Adrenal gland (tissue), 12 donors: ENCODE measurements around the gene SBK1. TPM values are rescaled to one million over a fixed set of nuclear protein-coding genes. Genes with fewer than 3 reads are reported as not detected.

Experiments used
- DNase-seq, 7 donors: peaks; one replicate each; pipeline ENCODE4 v3.0.0-alpha.2; 2019 to 2020
- H3K27ac ChIP-seq, 5 donors: fragments of 200-600 bp; sonication (generic) in 4 of 5; 1 replicate in 3 of 5; 2 replicates in 2 of 5; pipeline versions ENCODE4 v1.5.1 to v1.8.0; 2016 to 2020; ENCODE audit warnings: mild to moderate bottlenecking in 1 of 5
- H3K27me3 ChIP-seq: fragments of 200-600 bp; 2 replicates; pipeline ENCODE4 v1.8.0; 2021
- H3K36me3 ChIP-seq, 2 donors: fragments of 200-600 bp; replicated peaks in 1 of 2; 1 replicate in 1 of 2; 2 replicates in 1 of 2; pipeline versions ENCODE4 v1.5.1 to v1.8.0; 2018 to 2022
- H3K4me1 ChIP-seq, 2 donors: fragments of 200-600 bp; replicated peaks in 1 of 2; 1 replicate in 1 of 2; 2 replicates in 1 of 2; pipeline versions ENCODE4 v1.5.1 to v1.8.0; 2018 to 2021
- H3K4me3 ChIP-seq, 4 donors: fragments of 200-600 bp; sonication (generic) in 3 of 4; one replicate each; pipeline ENCODE4 v1.5.1; 2016 to 2018
- H3K9me3 ChIP-seq, 3 donors: fragments of 200-600 bp; sonication (generic) in 1 of 3; replicated peaks in 1 of 3; 1 replicate in 2 of 3; 2 replicates in 1 of 3; pipeline versions ENCODE4 v1.5.1 to v1.8.0; 2016 to 2021
- POLR2A ChIP-seq, 2 donors: fragments of 450-650 bp; IDR thresholded peaks; one replicate each; pipeline ENCODE4 v1.6.1; 2017; ENCODE audit warnings: antibody characterized with exemption in 2 of 2, mild to moderate bottlenecking in 2 of 2, moderate library complexity in 1 of 2
- WGBS, 4 donors: extraction: QIAGEN DNeasy Blood & Tissue Kit in 2 of 4; methylation state at CpG; one replicate each; pipeline versions ENCODE4 v1.1.5 to v1.1.7; 2013 to 2017; 5-methylcytosine and 5-hydroxymethylcytosine counted together
- intact Hi-C, 2 donors: fragments of 100-400 bp; cut with DNase I; formaldehyde crosslinking; loops; one replicate each; pipeline versions ENCODE4 v1.14.1 to v1.15.0; 2022 to 2023
- polyA plus RNA-seq, 3 donors: library from polyadenylated mRNA; stranded (reverse); fragments of 200-250 nt in 2 of 3; fragments of 350-450 nt in 1 of 3; fragmentation: Illumina TruSeq in 1 of 3; extraction: RNeasy Lipid Tissue Mini Kit (QIAGEN cat#74804) in 1 of 3; gene quantifications; one replicate each; pipeline ENCODE4 v1.2.3, GENCODE V29; 2013 to 2014
- total RNA-seq, 9 donors: library from RNA; depleted of rRNA in 4 of 9; stranded (reverse); fragments of >200 nt in 4 of 9; fragments of 120-200 nt in 1 of 9; fragmentation: NEBNext Ultra II Directional in 1 of 9; extraction: Animal tissue kit (Norgen Biotek cat#: 25700) in 1 of 9; gene quantifications; one replicate each; pipeline versions ENCODE4 v1.1.0 to v1.2.4, GENCODE V29; 2013 to 2023
- TF ChIP-seq, protein P1 (sequence below), 6 experiments: fragments of 450-650 bp in 4 of 6; fragments of 200-600 bp in 2 of 6; sonication (generic) in 1 of 6; IDR thresholded peaks; 1 replicate in 5 of 6; 2 replicates in 1 of 6; pipeline versions ENCODE4 v1.5.1 to v1.8.0; 2016 to 2021; ENCODE audit warnings: antibody characterized with exemption in 6 of 6, mild to moderate bottlenecking in 2 of 6, moderate library complexity in 1 of 6
- donor health status: healthy with polysubstance abuse.
- donor health status: Bipolar disorder and iron deficiency.
- donor health status: DM: yes; HTN: yes; CAD: no.
- donor health status: DM: no; HTN: no; CAD: no.
- donor health status: DM: no; HTN: no; CAD: no.
- donor health status: DM: yes; HTN: yes; CAD: no.

The SBK1 gene
- total and polyA plus RNA-seq, 12 donors, result 0.57 to 6.9 (median 4.1) TPM

GRCh38 chr16:28300327-28300726, 8.0 kb downstream of the SBK1 start:
- WGBS, 4 donors, result 94 to 95% (median 95%) methylated on average over 5 of the region's 5 CpGs
- Histone ChIP-seq H3K4me1 (no peaks in the 10 kb centered on the region), H3K36me3 (no peaks in the 10 kb centered on the region)

DNA sequence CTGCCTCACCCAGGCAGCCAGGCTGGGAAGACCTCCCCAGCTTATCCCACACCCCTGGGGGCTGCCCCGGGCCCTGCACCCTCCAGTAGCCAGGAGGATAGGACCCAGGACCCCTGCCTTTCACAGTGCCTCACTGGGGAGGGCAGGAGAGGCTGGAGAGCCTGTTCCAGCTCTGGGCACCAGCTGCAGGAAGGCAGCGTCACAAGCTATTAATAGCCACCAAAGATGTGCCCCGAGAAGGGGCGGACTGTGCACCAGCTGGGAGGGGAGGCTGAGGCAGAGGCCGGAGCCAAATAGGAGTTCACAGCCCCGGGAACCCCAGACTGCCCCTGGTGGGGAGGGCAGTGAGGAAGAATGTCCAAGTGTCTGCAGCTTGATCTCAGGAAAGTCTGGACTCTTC, 8.8 kb downstream of the SBK1 start:
- no peak overlapping the region for H3K4me3 ChIP-seq
- no peak for TF ChIP-seq POLR2A (IDR thresholded peaks at IDR 0.05)
- TF ChIP-seq, protein P1, sequence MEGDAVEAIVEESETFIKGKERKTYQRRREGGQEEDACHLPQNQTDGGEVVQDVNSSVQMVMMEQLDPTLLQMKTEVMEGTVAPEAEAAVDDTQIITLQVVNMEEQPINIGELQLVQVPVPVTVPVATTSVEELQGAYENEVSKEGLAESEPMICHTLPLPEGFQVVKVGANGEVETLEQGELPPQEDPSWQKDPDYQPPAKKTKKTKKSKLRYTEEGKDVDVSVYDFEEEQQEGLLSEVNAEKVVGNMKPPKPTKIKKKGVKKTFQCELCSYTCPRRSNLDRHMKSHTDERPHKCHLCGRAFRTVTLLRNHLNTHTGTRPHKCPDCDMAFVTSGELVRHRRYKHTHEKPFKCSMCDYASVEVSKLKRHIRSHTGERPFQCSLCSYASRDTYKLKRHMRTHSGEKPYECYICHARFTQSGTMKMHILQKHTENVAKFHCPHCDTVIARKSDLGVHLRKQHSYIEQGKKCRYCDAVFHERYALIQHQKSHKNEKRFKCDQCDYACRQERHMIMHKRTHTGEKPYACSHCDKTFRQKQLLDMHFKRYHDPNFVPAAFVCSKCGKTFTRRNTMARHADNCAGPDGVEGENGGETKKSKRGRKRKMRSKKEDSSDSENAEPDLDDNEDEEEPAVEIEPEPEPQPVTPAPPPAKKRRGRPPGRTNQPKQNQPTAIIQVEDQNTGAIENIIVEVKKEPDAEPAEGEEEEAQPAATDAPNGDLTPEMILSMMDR (IDR thresholded peaks at IDR 0.05), result no peak
- intact Hi-C loops, result no loop called here

More at GRCh38 chr16:28300327-28300726, 8.0 kb downstream of the SBK1 start:
- DNase-seq, result no peak
- intact Hi-C loops, result no loop called here
- Histone ChIP-seq H3K4me3 (no peak overlapping the region), H3K27ac (no peak overlapping the region), H3K9me3 (no peaks in the 10 kb centered on the region), H3K27me3 (no peaks in the 10 kb centered on the region)
- no peak for TF ChIP-seq POLR2A (IDR thresholded peaks at IDR 0.05)
- TF ChIP-seq, protein P1 (IDR thresholded peaks at IDR 0.05), result no peak

DNA sequence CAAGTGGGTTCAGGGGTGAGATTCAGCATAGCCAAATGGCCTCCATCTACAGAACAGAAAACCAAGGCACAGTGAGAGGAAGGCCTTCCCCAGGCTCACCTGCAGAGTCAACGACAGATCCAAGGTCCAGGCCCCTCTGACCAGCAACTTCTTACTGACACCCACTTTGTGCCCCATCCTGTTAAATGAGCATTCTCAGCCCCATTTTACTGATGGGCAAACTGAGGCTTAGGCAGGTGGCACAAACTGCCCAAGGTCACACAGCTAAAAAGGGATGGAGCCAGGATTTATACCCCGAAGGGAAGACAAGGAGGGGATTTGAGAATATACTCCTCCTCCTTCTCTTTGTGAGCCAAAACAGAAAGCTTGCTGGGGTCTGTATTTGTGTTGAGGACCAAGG, 9.3 kb downstream of the SBK1 start:
- H3K4me3 ChIP-seq, result no peak overlapping the region
- H3K27me3 ChIP-seq, result no peaks in the 10 kb centered on the region
- 84 to 91% (median 87%) methylated on average over 2 of the region's 2 CpGs for WGBS, 4 donors
- H3K9me3 ChIP-seq, result no peaks in the 10 kb centered on the region
- H3K27ac ChIP-seq, result no peak overlapping the region
- intact Hi-C loops, result no loop called here
- no peaks in the 10 kb centered on the region for H3K4me1 ChIP-seq
- TF ChIP-seq, protein P1 (IDR thresholded peaks at IDR 0.05), result no peak
- TF ChIP-seq POLR2A (IDR thresholded peaks at IDR 0.05), result no peak
- no peak for DNase-seq
- no peaks in the 10 kb centered on the region for H3K36me3 ChIP-seq

More for the DNA sequence above, 8.8 kb downstream of the SBK1 start:
- no peak for DNase-seq
- no peaks in the 10 kb centered on the region for H3K36me3 ChIP-seq
- no peaks in the 10 kb centered on the region for H3K27me3 ChIP-seq
- WGBS, 4 donors, result 65 to 93% (median 81%) methylated on average over 4 to 6 of the region's 6 CpGs
- no peaks in the 10 kb centered on the region for H3K9me3 ChIP-seq
- no peak overlapping the region for H3K27ac ChIP-seq
- H3K4me1 ChIP-seq, result no peaks in the 10 kb centered on the region

DNA sequence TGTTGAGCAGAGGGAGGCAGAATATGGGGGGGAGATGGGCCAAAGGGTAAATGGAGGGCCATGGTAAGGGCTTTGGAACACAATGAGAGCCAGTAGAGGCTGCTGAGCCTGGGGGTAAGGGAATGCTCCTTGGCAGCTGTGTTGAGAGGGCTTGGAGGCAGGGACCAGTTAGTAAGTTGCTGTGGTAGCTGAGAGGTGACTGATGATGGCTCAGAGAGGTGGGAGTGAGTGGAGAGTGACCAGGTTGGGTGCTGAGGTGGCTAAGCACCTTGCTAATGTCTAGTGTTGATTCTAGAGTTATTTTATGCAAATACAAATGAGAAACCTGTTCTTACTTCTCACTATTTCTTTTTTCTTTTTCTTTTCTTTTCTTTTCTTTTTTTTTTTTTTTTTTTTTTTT, 10.8 kb downstream of the SBK1 start:
- no peak for DNase-seq
- no peaks in the 10 kb centered on the region for H3K9me3 ChIP-seq
- no peaks in the 10 kb centered on the region for H3K27me3 ChIP-seq
- TF ChIP-seq, protein P1 (IDR thresholded peaks at IDR 0.05), result no peak
- no peak for TF ChIP-seq POLR2A (IDR thresholded peaks at IDR 0.05)
- intact Hi-C loops, result no loop called here
- no peak overlapping the region for H3K27ac ChIP-seq
- H3K4me1 ChIP-seq, result no peaks in the 10 kb centered on the region
- H3K36me3 ChIP-seq, result no peaks in the 10 kb centered on the region
- H3K4me3 ChIP-seq, result no peak overlapping the region
